ENCODE results near the gene BBS4.

The BBS4 gene

GRCh38 chr15:72737723-72738122 lies 51.7 kb downstream of the BBS4 start:
- Histone ChIP-seq H3K79me1 (ENCODE audit: low read depth, low read length) (no peaks in the 10 kb centered on the region), H2BK12ac (ENCODE audit: low read length) (no peak overlapping the region), H3K23ac (ENCODE audit: low read depth, low read length, poor library complexity) (no peak overlapping the region), H3K9me3 (replicated peaks in 1 of 2; ENCODE audit: control insufficient read depth in 2 of 2, insufficient read depth in 1 of 2, low read depth in 1 of 2, low read length in 2 of 2) (no peaks in the 10 kb centered on the region), H3K4me3 (ENCODE audit: low read length in 2 of 2) (no peak overlapping the region), H2AFZ (ENCODE audit: low read length) (no peak overlapping the region), H3K14ac (ENCODE audit: low read length) (no peak overlapping the region), H3K9ac (ENCODE audit: low read depth, low read length, poor library complexity) (no peak overlapping the region), H2BK120ac (ENCODE audit: low read depth, low read length) (no peak overlapping the region), H4K8ac (ENCODE audit: low read depth, low read length) (no peak overlapping the region), H3K27ac (replicated peaks; ENCODE audit: low read length) (no peak overlapping the region), H2BK5ac (ENCODE audit: low read length) (no peak overlapping the region), H2BK15ac (ENCODE audit: low read length) (no peak overlapping the region), H2AK5ac (ENCODE audit: low read depth, low read length) (no peak overlapping the region), H3K27me3 (ENCODE audit: control insufficient read depth in 3 of 3, insufficient read depth in 3 of 3, low read depth in 1 of 3, low read length in 3 of 3) (no peaks in the 10 kb centered on the region), H4K91ac (ENCODE audit: low read depth, low read length, poor library complexity) (no peak overlapping the region), H3K36me3 (replicated peaks in 1 of 2; ENCODE audit: control insufficient read depth in 2 of 2, insufficient read depth in 2 of 2, low read length in 2 of 2) (peaks cover 25 to 82% of the 10 kb centered on the region in 2 donors), H3K4me2 (ENCODE audit: insufficient read depth, low read length, poor library complexity, severe bottlenecking) (no peak overlapping the region), H3K4me1 (ENCODE audit: control insufficient read depth in 2 of 2, insufficient read depth in 1 of 2, low read depth in 1 of 2, low read length in 2 of 2) (peaks cover 0 to 2% of the 10 kb centered on the region in 2 donors), H3K18ac (ENCODE audit: low read length) (no peak overlapping the region), H3K4ac (ENCODE audit: low read length) (no peak overlapping the region)
- DNase-seq (ENCODE audit: low spot score), result no peak
- no CpG with 5 or more reads among the region's 1 CpG for WGBS, 2 donors (ENCODE audit: extremely low coverage in 2 of 2, insufficient read length in 2 of 2, insufficient replicate concordance in 1 of 2)

- Histone ChIP-seq H3K9me3 (replicated peaks in 1 of 2; ENCODE audit: control insufficient read depth in 2 of 2, insufficient read depth in 1 of 2, low read depth in 1 of 2, low read length in 2 of 2) (no peaks in the 10 kb centered on the region), H4K8ac (ENCODE audit: low read depth, low read length) (no peak overlapping the region), H2AK5ac (ENCODE audit: low read depth, low read length) (no peak overlapping the region), H2BK12ac (ENCODE audit: low read length) (no peak overlapping the region), H3K14ac (ENCODE audit: low read length) (no peak overlapping the region), H2AFZ (ENCODE audit: low read length) (no peak overlapping the region), H2BK120ac (ENCODE audit: low read depth, low read length) (no peak overlapping the region), H3K18ac (ENCODE audit: low read length) (no peak overlapping the region), H2BK5ac (ENCODE audit: low read length) (no peak overlapping the region), H3K4me3 (ENCODE audit: low read length in 2 of 2) (no peak overlapping the region), H3K27ac (replicated peaks; ENCODE audit: low read length) (no peak overlapping the region), H3K27me3 (ENCODE audit: control insufficient read depth in 3 of 3, insufficient read depth in 3 of 3, low read depth in 1 of 3, low read length in 3 of 3) (no peaks in the 10 kb centered on the region), H3K4ac (ENCODE audit: low read length) (no peak overlapping the region), H3K36me3 (replicated peaks in 1 of 2; ENCODE audit: control insufficient read depth in 2 of 2, insufficient read depth in 2 of 2, low read length in 2 of 2) (peaks cover 19 to 67% of the 10 kb centered on the region in 2 donors), H3K23ac (ENCODE audit: low read depth, low read length, poor library complexity) (no peak overlapping the region), H2BK15ac (ENCODE audit: low read length) (no peak overlapping the region), H4K91ac (ENCODE audit: low read depth, low read length, poor library complexity) (no peak overlapping the region), H3K9ac (ENCODE audit: low read depth, low read length, poor library complexity) (no peak overlapping the region), H3K79me1 (ENCODE audit: low read depth, low read length) (no peaks in the 10 kb centered on the region), H3K4me2 (ENCODE audit: insufficient read depth, low read length, poor library complexity, severe bottlenecking) (no peak overlapping the region), H3K4me1 (ENCODE audit: control insufficient read depth in 2 of 2, insufficient read depth in 1 of 2, low read depth in 1 of 2, low read length in 2 of 2) (no peaks in the 10 kb centered on the region)
- no peak for DNase-seq (ENCODE audit: low spot score)
- no CpG with 5 or more reads among the region's 1 CpG for WGBS, 2 donors (ENCODE audit: extremely low coverage in 2 of 2, insufficient read length in 2 of 2, insufficient replicate concordance in 1 of 2)
Observed at GRCh38 chr15:72740219-72740618, 54.2 kb downstream of the BBS4 start.

GRCh38 chr15:72749700-72750099 lies 63.7 kb downstream of the BBS4 start:
- no peak overlapping the region for H3K4me2 ChIP-seq (ENCODE audit: insufficient read depth, low read length, poor library complexity, severe bottlenecking)
- H4K91ac ChIP-seq (ENCODE audit: low read depth, low read length, poor library complexity), result no peak overlapping the region
- no peak overlapping the region for H3K4ac ChIP-seq (ENCODE audit: low read length)
- H3K27ac ChIP-seq (replicated peaks; ENCODE audit: low read length), result no peak overlapping the region
- H3K27me3 ChIP-seq (ENCODE audit: control insufficient read depth in 3 of 3, insufficient read depth in 3 of 3, low read depth in 1 of 3, low read length in 3 of 3), result no peaks in the 10 kb centered on the region
- H2BK12ac ChIP-seq (ENCODE audit: low read length), result no peak overlapping the region
- no peaks in the 10 kb centered on the region for H3K79me1 ChIP-seq (ENCODE audit: low read depth, low read length)
- no peak overlapping the region for H3K18ac ChIP-seq (ENCODE audit: low read length)
- peaks cover 5 to 42% of the 10 kb centered on the region in 2 donors for H3K36me3 ChIP-seq (replicated peaks in 1 of 2; ENCODE audit: control insufficient read depth in 2 of 2, insufficient read depth in 2 of 2, low read length in 2 of 2)
- H2AFZ ChIP-seq (ENCODE audit: low read length), result no peak overlapping the region
- no peak overlapping the region for H3K23ac ChIP-seq (ENCODE audit: low read depth, low read length, poor library complexity)
- H2BK15ac ChIP-seq (ENCODE audit: low read length), result no peak overlapping the region
- H3K14ac ChIP-seq (ENCODE audit: low read length), result no peak overlapping the region
- H3K4me1 ChIP-seq (ENCODE audit: control insufficient read depth in 2 of 2, insufficient read depth in 1 of 2, low read depth in 1 of 2, low read length in 2 of 2), result no peaks in the 10 kb centered on the region
- H2BK120ac ChIP-seq (ENCODE audit: low read depth, low read length), result no peak overlapping the region
- H3K4me3 ChIP-seq (ENCODE audit: low read length in 2 of 2), result no peak overlapping the region
- WGBS, 2 donors (ENCODE audit: extremely low coverage in 2 of 2, insufficient read length in 2 of 2, insufficient replicate concordance in 1 of 2), result no CpG with 5 or more reads among the region's 2 CpGs
- peaks cover 0 to 3% of the 10 kb centered on the region in 2 donors for H3K9me3 ChIP-seq (replicated peaks in 1 of 2; ENCODE audit: control insufficient read depth in 2 of 2, insufficient read depth in 1 of 2, low read depth in 1 of 2, low read length in 2 of 2)
- DNase-seq (ENCODE audit: low spot score), result no peak
- no peak overlapping the region for H2AK5ac ChIP-seq (ENCODE audit: low read depth, low read length)
- no peak overlapping the region for H2BK5ac ChIP-seq (ENCODE audit: low read length)
- no peak overlapping the region for H3K9ac ChIP-seq (ENCODE audit: low read depth, low read length, poor library complexity)
- H4K8ac ChIP-seq (ENCODE audit: low read depth, low read length), result no peak overlapping the region

GRCh38 chr15:72751751-72752455 lies 65.9 kb downstream of the BBS4 start:
- WGBS, 2 donors (ENCODE audit: extremely low coverage in 2 of 2, insufficient read length in 2 of 2, insufficient replicate concordance in 1 of 2), result no CpG with 5 or more reads among the region's 9 CpGs
- no peak for DNase-seq (ENCODE audit: low spot score)
- H3K36me3 ChIP-seq (replicated peaks in 1 of 2; ENCODE audit: control insufficient read depth in 2 of 2, insufficient read depth in 2 of 2, low read length in 2 of 2), result peaks cover 15 to 63% of the 10 kb centered on the region in 2 donors

More at GRCh38 chr15:72751751-72752455, 65.9 kb downstream of the BBS4 start:
- H2AK5ac ChIP-seq (ENCODE audit: low read depth, low read length), result no peak overlapping the region
- no peak overlapping the region for H2AFZ ChIP-seq (ENCODE audit: low read length)
- H3K9ac ChIP-seq (ENCODE audit: low read depth, low read length, poor library complexity), result no peak overlapping the region
- no peak overlapping the region for H2BK5ac ChIP-seq (ENCODE audit: low read length)
- H3K4ac ChIP-seq (ENCODE audit: low read length), result no peak overlapping the region
- H3K14ac ChIP-seq (ENCODE audit: low read length), result no peak overlapping the region
- H4K91ac ChIP-seq (ENCODE audit: low read depth, low read length, poor library complexity), result no peak overlapping the region
- H3K9me3 ChIP-seq (replicated peaks in 1 of 2; ENCODE audit: control insufficient read depth in 2 of 2, insufficient read depth in 1 of 2, low read depth in 1 of 2, low read length in 2 of 2), result no peaks in the 10 kb centered on the region
- H3K27me3 ChIP-seq (ENCODE audit: control insufficient read depth in 3 of 3, insufficient read depth in 3 of 3, low read depth in 1 of 3, low read length in 3 of 3), result no peaks in the 10 kb centered on the region
- no peaks in the 10 kb centered on the region for H3K79me1 ChIP-seq (ENCODE audit: low read depth, low read length)
- no peak overlapping the region for H2BK120ac ChIP-seq (ENCODE audit: low read depth, low read length)
- H2BK15ac ChIP-seq (ENCODE audit: low read length), result no peak overlapping the region
- no peak overlapping the region for H4K8ac ChIP-seq (ENCODE audit: low read depth, low read length)
- no peaks in the 10 kb centered on the region for H3K4me1 ChIP-seq (ENCODE audit: control insufficient read depth in 2 of 2, insufficient read depth in 1 of 2, low read depth in 1 of 2, low read length in 2 of 2)
- H3K23ac ChIP-seq (ENCODE audit: low read depth, low read length, poor library complexity), result no peak overlapping the region
- H3K27ac ChIP-seq (replicated peaks; ENCODE audit: low read length), result no peak overlapping the region
- no peak overlapping the region for H3K4me2 ChIP-seq (ENCODE audit: insufficient read depth, low read length, poor library complexity, severe bottlenecking)
- no peak overlapping the region for H3K4me3 ChIP-seq (ENCODE audit: low read length in 2 of 2)
- no peak overlapping the region for H2BK12ac ChIP-seq (ENCODE audit: low read length)
- H3K18ac ChIP-seq (ENCODE audit: low read length), result no peak overlapping the region

All from neuronal stem cell (in vitro differentiated cells).